ENCODE measurements around the gene LARGE2. TPM values are rescaled to one million over a fixed set of nuclear protein-coding genes. Genes with fewer than 3 reads are reported as not detected.

The LARGE2 gene
- total RNA-seq, 1 experiment from 2014 or later: 30.1 TPM

GRCh38 chr11:45885274-45885920 lies 37.1 kb upstream of the LARGE2 start, which contains the start of gene MAPK8IP1:
Gene MAPK8IP1 (plus strand): TSS chr11:45885651. CDS start chr11:45885821, 170 bp downstream.
- TF ChIP-seq CTCF (IDR thresholded peaks at IDR 0.05; ENCODE audit: unreplicated experiment): no peak
- peaks cover 17% of the 10 kb centered on the region for H3K36me3 Mint-ChIP-seq (ENCODE audit: insufficient read depth, unreplicated experiment)
- CTCF ChIA-PET: no interaction called here
- peak; percentile 58 for DNase-seq
- BruUV-seq (replicated peaks): no TSS peak
- intact Hi-C loops (cut with micrococcal nuclease; ENCODE audit: unreplicated experiment): no loop called here
- H3K27ac Mint-ChIP-seq (ENCODE audit: unreplicated experiment): no peak within 1 kb of the TSS
- H3K27me3 Mint-ChIP-seq (ENCODE audit: unreplicated experiment): peaks cover 27% of the 10 kb centered on the region
- H3K9me3 Mint-ChIP-seq (ENCODE audit: low read depth, unreplicated experiment): no peaks in the 10 kb centered on the region
- peak within 1 kb of the TSS; percentile 50 for H3K4me3 Mint-ChIP-seq (ENCODE audit: low read depth, unreplicated experiment)
- H3K4me1 Mint-ChIP-seq (ENCODE audit: low read depth, unreplicated experiment): no peaks in the 10 kb centered on the region

GRCh38 chr11:45885921-45886721 lies 36.3 kb upstream of the LARGE2 start:
- no peak overlapping the region for H3K27ac Mint-ChIP-seq (ENCODE audit: unreplicated experiment)
- no TSS peak for BruUV-seq (replicated peaks)
- peaks cover 17% of the 10 kb centered on the region for H3K36me3 Mint-ChIP-seq (ENCODE audit: insufficient read depth, unreplicated experiment)
- no peaks in the 10 kb centered on the region for H3K4me1 Mint-ChIP-seq (ENCODE audit: low read depth, unreplicated experiment)
- no peak for DNase-seq
- no peak for TF ChIP-seq CTCF (IDR thresholded peaks at IDR 0.05; ENCODE audit: unreplicated experiment)
- H3K4me3 Mint-ChIP-seq (ENCODE audit: low read depth, unreplicated experiment): no peak overlapping the region
- peaks cover 34% of the 10 kb centered on the region for H3K27me3 Mint-ChIP-seq (ENCODE audit: unreplicated experiment)
- no peaks in the 10 kb centered on the region for H3K9me3 Mint-ChIP-seq (ENCODE audit: low read depth, unreplicated experiment)
- CTCF ChIA-PET: no interaction called here
- intact Hi-C loops (cut with micrococcal nuclease; ENCODE audit: unreplicated experiment): no loop called here

- DNase-seq: no peak
- intact Hi-C loops (cut with micrococcal nuclease; ENCODE audit: unreplicated experiment): no loop called here
- Mint-ChIP-seq H3K27me3 (ENCODE audit: unreplicated experiment) (peaks cover 42% of the 10 kb centered on the region), H3K36me3 (ENCODE audit: insufficient read depth, unreplicated experiment) (peaks cover 17% of the 10 kb centered on the region), H3K27ac (ENCODE audit: unreplicated experiment) (no peak overlapping the region), H3K9me3 (ENCODE audit: low read depth, unreplicated experiment) (no peaks in the 10 kb centered on the region), H3K4me3 (ENCODE audit: low read depth, unreplicated experiment) (no peak overlapping the region), H3K4me1 (ENCODE audit: low read depth, unreplicated experiment) (no peaks in the 10 kb centered on the region)
- BruUV-seq (replicated peaks): no TSS peak
- no peak for TF ChIP-seq CTCF (IDR thresholded peaks at IDR 0.05; ENCODE audit: unreplicated experiment)
- CTCF ChIA-PET: no interaction called here
These were observed 35.5 kb upstream of the LARGE2 start for GRCh38 chr11:45886816-45887520.

- BruUV-seq (replicated peaks): no TSS peak
- CTCF ChIA-PET: no interaction called here
- intact Hi-C loops (cut with micrococcal nuclease; ENCODE audit: unreplicated experiment): no loop called here
These were observed 34.9 kb upstream of the LARGE2 start for GRCh38 chr11:45887587-45887986.

More at GRCh38 chr11:45887587-45887986, 34.9 kb upstream of the LARGE2 start:
- Mint-ChIP-seq H3K9me3 (ENCODE audit: low read depth, unreplicated experiment) (no peaks in the 10 kb centered on the region), H3K4me3 (ENCODE audit: low read depth, unreplicated experiment) (no peak overlapping the region), H3K4me1 (ENCODE audit: low read depth, unreplicated experiment) (no peaks in the 10 kb centered on the region), H3K27me3 (ENCODE audit: unreplicated experiment) (peaks cover 48% of the 10 kb centered on the region), H3K36me3 (ENCODE audit: insufficient read depth, unreplicated experiment) (peaks cover 17% of the 10 kb centered on the region), H3K27ac (ENCODE audit: unreplicated experiment) (no peak overlapping the region)
- no peak for TF ChIP-seq CTCF (IDR thresholded peaks at IDR 0.05; ENCODE audit: unreplicated experiment)
- no peak for DNase-seq
